Mesenchymal stem cell (in vitro differentiated cells and primary cell): ENCODE data around the gene COL16A1.

Experiments
- DNase-seq: peaks from one replicate; pipeline ENCODE4 v3.0.0-alpha.2; 2013
- H2AFZ ChIP-seq: one replicate; pipeline ENCODE4 v1.6.1; 2013; ENCODE audit warnings: low read depth, mild to moderate bottlenecking, control low read depth, inconsistent platforms, low read length, moderate library complexity
- H2AK5ac ChIP-seq: 2 replicates; pipeline ENCODE4 v1.6.1; 2013; ENCODE audit warnings: low read length, moderate library complexity, mild to moderate bottlenecking, inconsistent platforms; ENCODE audit not compliant: severe bottlenecking
- H2BK120ac ChIP-seq: one replicate; pipeline ENCODE4 v1.6.1; 2013; ENCODE audit warnings: low read depth, mild to moderate bottlenecking, inconsistent platforms, low read length, moderate library complexity
- H2BK12ac ChIP-seq, 2 experiments: one replicate each; pipeline ENCODE4 v1.6.1; 2013; ENCODE audit warnings: inconsistent platforms in 2 of 2, low read length in 2 of 2, mild to moderate bottlenecking in 2 of 2, moderate library complexity in 2 of 2, control low read depth in 1 of 2
- H2BK15ac ChIP-seq: one replicate; pipeline ENCODE4 v1.6.1; 2013; ENCODE audit warnings: mild to moderate bottlenecking, low read depth, inconsistent platforms; ENCODE audit not compliant: poor library complexity, severe bottlenecking
- H2BK5ac ChIP-seq: 2 replicates; pipeline ENCODE4 v1.6.1; 2013; ENCODE audit warnings: low read depth, mild to moderate bottlenecking, low read length, control low read depth, inconsistent platforms; ENCODE audit not compliant: poor library complexity, severe bottlenecking
- H3K14ac ChIP-seq, 2 experiments: one replicate each; pipeline ENCODE4 v1.6.1; 2013; ENCODE audit warnings: inconsistent platforms in 2 of 2, low read length in 2 of 2, control low read depth in 1 of 2, mild to moderate bottlenecking in 1 of 2, moderate library complexity in 1 of 2
- H3K18ac ChIP-seq, 2 experiments: one replicate each; pipeline ENCODE4 v1.6.1; 2013; ENCODE audit warnings: inconsistent platforms in 2 of 2, low read length in 2 of 2, control low read depth in 1 of 2, low read depth in 1 of 2, mild to moderate bottlenecking in 1 of 2
- H3K23ac ChIP-seq, 2 experiments: one replicate each; pipeline ENCODE4 v1.6.1; 2013; ENCODE audit warnings: inconsistent platforms in 2 of 2, low read length in 2 of 2, mild to moderate bottlenecking in 2 of 2, moderate library complexity in 2 of 2, control low read depth in 1 of 2
- H3K27ac ChIP-seq: 2 replicates; pipeline ENCODE4 v1.5.1; 2013; ENCODE audit warnings: mild to moderate bottlenecking, moderate library complexity, low read length, control low read depth, inconsistent platforms; ENCODE audit not compliant: poor library complexity, severe bottlenecking
- H3K27me3 ChIP-seq, 2 experiments: 2 replicates each; pipeline versions ENCODE4 v1.6.1 to v1.7.0; 2013; ENCODE audit warnings: low read length in 2 of 2, mild to moderate bottlenecking in 2 of 2, moderate library complexity in 2 of 2, control low read depth in 1 of 2, inconsistent platforms in 1 of 2; ENCODE audit not compliant: control insufficient read depth in 1 of 2, insufficient read depth in 1 of 2
- H3K36me3 ChIP-seq, 2 experiments: 2 replicates each; pipeline versions ENCODE4 v1.6.1 to v1.7.0; 2013; ENCODE audit warnings: low read length in 2 of 2, control low read depth in 1 of 2, inconsistent platforms in 1 of 2, low read depth in 1 of 2, mild to moderate bottlenecking in 1 of 2; ENCODE audit not compliant: insufficient read depth in 2 of 2, control insufficient read depth in 1 of 2
- H3K4ac ChIP-seq, 2 experiments: one replicate each; pipeline ENCODE4 v1.6.1; 2013; ENCODE audit warnings: inconsistent platforms in 2 of 2, low read length in 2 of 2, mild to moderate bottlenecking in 2 of 2, moderate library complexity in 2 of 2, control low read depth in 1 of 2, low read depth in 1 of 2
- H3K4me1 ChIP-seq: 2 replicates; pipeline ENCODE4 v1.6.1; 2013; ENCODE audit warnings: low read depth, low read length, control low read depth; ENCODE audit not compliant: control insufficient read depth, insufficient read depth
- H3K4me2 ChIP-seq: 2 replicates; pipeline ENCODE4 v1.6.1; 2013; ENCODE audit warnings: low read length, mild to moderate bottlenecking, inconsistent platforms; ENCODE audit not compliant: poor library complexity, severe bottlenecking
- H3K4me3 ChIP-seq, 2 experiments: 2 replicates each; pipeline versions ENCODE4 v1.5.1 to v1.7.0; 2013; ENCODE audit warnings: low read length in 2 of 2, mild to moderate bottlenecking in 2 of 2, control low read depth in 1 of 2, low read depth in 1 of 2; ENCODE audit not compliant: insufficient read depth in 1 of 2
- H3K79me1 ChIP-seq: replicated peaks from 2 replicates; pipeline ENCODE4 v1.6.1; 2013; ENCODE audit warnings: mild to moderate bottlenecking, control low read depth, low read length, inconsistent platforms; ENCODE audit not compliant: poor library complexity, severe bottlenecking
- H3K9ac ChIP-seq: 2 replicates; pipeline ENCODE4 v1.7.0; 2013; ENCODE audit warnings: mild to moderate bottlenecking, low read length, moderate library complexity
- H3K9me3 ChIP-seq: 2 replicates; pipeline ENCODE4 v1.7.0; 2013; ENCODE audit warnings: mild to moderate bottlenecking, low read length; ENCODE audit not compliant: control insufficient read depth
- H4K8ac ChIP-seq: one replicate; pipeline ENCODE4 v1.6.1; 2013; ENCODE audit warnings: inconsistent platforms, mild to moderate bottlenecking, low read length, moderate library complexity
- H4K91ac ChIP-seq: one replicate; pipeline ENCODE4 v1.6.1; 2013; ENCODE audit warnings: mild to moderate bottlenecking, low read length, inconsistent platforms
- WGBS: methylation state at CpG from one replicate; pipeline ENCODE4 v1.1.7; 2013; ENCODE audit warnings: mixed read lengths; 5-methylcytosine and 5-hydroxymethylcytosine counted together

Gene COL16A1

GRCh38 chr1:31735571-31735970 lies 31.8 kb upstream of the COL16A1 start:
- Histone ChIP-seq H3K4ac (no peak overlapping the region), H2BK12ac (no peak overlapping the region), H2AFZ (no peak overlapping the region), H2BK120ac (no peak overlapping the region), H3K27me3 (peaks cover 0 to 8% of the 10 kb centered on the region in 2 experiments), H2AK5ac (no peak overlapping the region), H3K4me2 (no peak overlapping the region), H3K27ac (no peak overlapping the region), H3K9ac (no peak overlapping the region), H2BK5ac (no peak overlapping the region), H4K91ac (no peak overlapping the region), H3K18ac (no peak overlapping the region), H3K4me1 (peaks cover 17% of the 10 kb centered on the region), H3K9me3 (no peaks in the 10 kb centered on the region), H3K4me3 (no peak overlapping the region), H4K8ac (no peak overlapping the region), H3K23ac (no peak overlapping the region), H3K79me1 (no peaks in the 10 kb centered on the region), H2BK15ac (no peak overlapping the region), H3K14ac (no peak overlapping the region), H3K36me3 (peaks cover 9 to 29% of the 10 kb centered on the region in 2 experiments)
- DNase-seq = no peak
- 92% methylated on average over 9 of the region's 10 CpGs for WGBS

GRCh38 chr1:31734582-31735107 lies 30.8 kb upstream of the COL16A1 start:
- H2BK120ac ChIP-seq = no peak overlapping the region
- H3K27me3 ChIP-seq = peaks cover 0 to 4% of the 10 kb centered on the region in 2 experiments
- no peak for DNase-seq
- H3K9me3 ChIP-seq = no peaks in the 10 kb centered on the region
- H3K79me1 ChIP-seq = no peaks in the 10 kb centered on the region
- no peak overlapping the region for H3K4me3 ChIP-seq
- H2AFZ ChIP-seq = no peak overlapping the region
- 86% methylated on average over 1 of the region's 7 CpGs for WGBS
- no peak overlapping the region for H2BK12ac ChIP-seq
- H3K14ac ChIP-seq = no peak overlapping the region
- no peak overlapping the region for H2BK5ac ChIP-seq
- H3K4ac ChIP-seq = no peak overlapping the region
- H4K8ac ChIP-seq = no peak overlapping the region
- H3K4me1 ChIP-seq = peaks cover 17% of the 10 kb centered on the region
- no peak overlapping the region for H3K23ac ChIP-seq
- H3K18ac ChIP-seq = no peak overlapping the region
- no peak overlapping the region for H2BK15ac ChIP-seq
- no peak overlapping the region for H2AK5ac ChIP-seq
- no peak overlapping the region for H3K27ac ChIP-seq
- no peak overlapping the region for H3K4me2 ChIP-seq
- H4K91ac ChIP-seq = no peak overlapping the region
- H3K36me3 ChIP-seq = peaks cover 16 to 31% of the 10 kb centered on the region in 2 experiments
- H3K9ac ChIP-seq = no peak overlapping the region

GRCh38 chr1:31733389-31734219 lies 29.8 kb upstream of the COL16A1 start:
- Histone ChIP-seq H3K9me3 (no peaks in the 10 kb centered on the region), H4K91ac (no peak overlapping the region), H4K8ac (no peak overlapping the region), H3K4me1 (peaks cover 11% of the 10 kb centered on the region), H2AK5ac (no peak overlapping the region), H2AFZ (no peak overlapping the region), H2BK15ac (no peak overlapping the region), H3K9ac (no peak overlapping the region), H3K36me3 (peaks cover 16 to 35% of the 10 kb centered on the region in 2 experiments), H3K4me3 (no peak overlapping the region), H3K14ac (no peak overlapping the region), H3K4me2 (no peak overlapping the region), H3K23ac (no peak overlapping the region), H3K18ac (no peak overlapping the region), H2BK120ac (no peak overlapping the region), H2BK5ac (no peak overlapping the region), H3K79me1 (no peaks in the 10 kb centered on the region), H3K4ac (no peak overlapping the region), H3K27ac (no peak overlapping the region), H2BK12ac (no peak overlapping the region), H3K27me3 (no peaks in the 10 kb centered on the region)
- 80% methylated on average over 19 of the region's 19 CpGs for WGBS
- no peak for DNase-seq

GRCh38 chr1:31732751-31733289 lies 29.0 kb upstream of the COL16A1 start:
- Histone ChIP-seq H4K91ac (no peak overlapping the region), H2BK5ac (no peak overlapping the region), H3K79me1 (no peaks in the 10 kb centered on the region), H3K4ac (no peak overlapping the region), H3K18ac (no peak overlapping the region), H3K27me3 (no peaks in the 10 kb centered on the region), H3K14ac (peak overlapping the region in 1 of 2 experiments; percentile 23), H3K23ac (no peak overlapping the region), H2BK15ac (no peak overlapping the region), H3K4me1 (peaks cover 11% of the 10 kb centered on the region), H3K9me3 (no peaks in the 10 kb centered on the region), H2BK120ac (no peak overlapping the region), H2AK5ac (no peak overlapping the region), H2BK12ac (no peak overlapping the region), H4K8ac (no peak overlapping the region), H3K4me3 (no peak overlapping the region), H3K9ac (no peak overlapping the region), H3K4me2 (no peak overlapping the region), H3K36me3 (peaks cover 16 to 35% of the 10 kb centered on the region in 2 experiments), H2AFZ (no peak overlapping the region), H3K27ac (no peak overlapping the region)
- DNase-seq = no peak
- 91% methylated on average over 18 of the region's 18 CpGs for WGBS
